ENCODE measurements around the gene COL21A1.

Gene COL21A1

GRCh38 chr6:56173228-56173627 is 74.2 kb downstream of the COL21A1 start:
- DNase-seq = no peak

GRCh38 chr6:56172144-56172543 is 75.2 kb downstream of the COL21A1 start:
- no peak for DNase-seq

GRCh38 chr6:56169366-56169765 is 78.0 kb downstream of the COL21A1 start:
- no peak for DNase-seq

- DNase-seq = no peak
Observed at GRCh38 chr6:56168596-56168995, 78.8 kb downstream of the COL21A1 start.

- no peak for DNase-seq
Observed at GRCh38 chr6:56162081-56162480, 85.3 kb downstream of the COL21A1 start.

- no peak for DNase-seq
Observed at GRCh38 chr6:56160489-56160888, 86.9 kb downstream of the COL21A1 start.

GRCh38 chr6:56158571-56158970 is 88.8 kb downstream of the COL21A1 start:
- DNase-seq = no peak

- DNase-seq = no peak
Observed at GRCh38 chr6:56156643-56157042, 90.7 kb downstream of the COL21A1 start.

GRCh38 chr6:56155634-56156141 is 91.7 kb downstream of the COL21A1 start:
- no peak for DNase-seq

- no peak for DNase-seq
Observed at GRCh38 chr6:56154076-56154475, 93.3 kb downstream of the COL21A1 start.

GRCh38 chr6:56152611-56153010 is 94.8 kb downstream of the COL21A1 start:
- DNase-seq = no peak

GRCh38 chr6:56151609-56152224 is 95.7 kb downstream of the COL21A1 start:
- DNase-seq = no peak

GRCh38 chr6:56148488-56149186 is 98.7 kb downstream of the COL21A1 start:
- DNase-seq = no peak

- DNase-seq = no peak
Observed at GRCh38 chr6:56147766-56148165, 99.6 kb downstream of the COL21A1 start.

- no peak for DNase-seq
Observed at GRCh38 chr6:56146086-56146485, 101.3 kb downstream of the COL21A1 start.

- DNase-seq = no peak
Observed at GRCh38 chr6:56145616-56146015, 101.8 kb downstream of the COL21A1 start.

- no peak for DNase-seq
Observed at GRCh38 chr6:56144538-56145324, 102.6 kb downstream of the COL21A1 start.

- DNase-seq = no peak
Observed at GRCh38 chr6:56143796-56144195, 103.6 kb downstream of the COL21A1 start.

- no peak for DNase-seq
Observed at GRCh38 chr6:56140090-56140489, 107.3 kb downstream of the COL21A1 start.

GRCh38 chr6:56115715-56116114 is 131.7 kb downstream of the COL21A1 start:
- DNase-seq = no peak

- no peak for DNase-seq
Observed at GRCh38 chr6:56109149-56109548, 138.2 kb downstream of the COL21A1 start.

- no peak for DNase-seq
Observed at GRCh38 chr6:56106231-56106630, 141.1 kb downstream of the COL21A1 start.

- no peak for DNase-seq
Observed at GRCh38 chr6:56104591-56104990, 142.8 kb downstream of the COL21A1 start.

GRCh38 chr6:56102216-56102615 is 145.2 kb downstream of the COL21A1 start:
- DNase-seq = no peak

Data from NCI-H2227 treated with DMSO at 0.1 percent for 48 hours (cell line).